ENCODE results near the gene TTC33.
A peak's percentile ranks its signal among the peaks of the same experiment; 100 is the strongest.

TTC33 gene

DNA sequence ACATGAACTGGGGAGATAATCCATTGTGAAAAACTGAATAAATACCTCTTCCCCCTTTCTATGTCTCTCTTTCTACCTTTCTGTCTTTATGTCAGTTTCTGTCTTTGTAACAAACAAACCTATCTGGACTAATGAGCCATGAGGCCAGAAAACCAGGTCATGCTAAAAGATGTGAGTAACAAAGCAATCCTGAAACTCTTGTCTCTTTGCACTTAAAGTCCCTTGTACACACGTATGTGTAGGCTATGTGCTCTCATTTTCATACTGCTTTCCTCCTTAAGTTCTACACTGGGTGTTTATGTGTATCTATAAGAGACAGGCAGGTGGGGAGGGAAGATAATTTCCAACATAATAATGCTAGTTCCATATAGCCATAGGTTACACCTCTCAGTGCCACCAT is 199.9 kb downstream of the TTC33 start:
- Histone ChIP-seq H3K79me2 (ENCODE audit: control insufficient read depth, insufficient read depth, low read length, poor library complexity) (no peaks in the 10 kb centered on the region), H3K14ac (ENCODE audit: low read length) (no peak overlapping the region), H2BK120ac (ENCODE audit: insufficient read depth, low read length, poor library complexity) (no peak overlapping the region), H3K4me3 (ENCODE audit: low read depth, low read length) (no peak overlapping the region), H2AFZ (ENCODE audit: insufficient read depth, low read length, poor library complexity) (no peak overlapping the region), H3K4ac (ENCODE audit: low read depth, low read length) (no peak overlapping the region), H4K8ac (ENCODE audit: low read depth, low read length) (no peak overlapping the region), H3K9ac (ENCODE audit: low read length) (no peak overlapping the region), H3K9me3 (ENCODE audit: insufficient read depth, low read depth, low read length) (no peaks in the 10 kb centered on the region), H3K4me1 (ENCODE audit: control insufficient read depth in 1 of 2, insufficient read depth in 2 of 2, low read length in 2 of 2) (peaks cover 0 to 2% of the 10 kb centered on the region in 2 experiments), H4K12ac (ENCODE audit: low read depth, low read length) (no peak overlapping the region), H4K91ac (ENCODE audit: low read depth, low read length) (no peak overlapping the region), H2BK12ac (ENCODE audit: low read length) (no peak overlapping the region), H2AK5ac (ENCODE audit: low read length) (no peak overlapping the region), H3K23ac (ENCODE audit: low read length) (no peak overlapping the region), H3K4me2 (ENCODE audit: low read length) (no peak overlapping the region), H3K27me3 (ENCODE audit: insufficient read depth, low read length) (no peaks in the 10 kb centered on the region), H3K36me3 (ENCODE audit: control insufficient read depth in 1 of 2, insufficient read depth in 2 of 2, low read length in 2 of 2) (no peaks in the 10 kb centered on the region), H3K18ac (ENCODE audit: low read length) (no peak overlapping the region), H3K79me1 (ENCODE audit: low read length) (no peaks in the 10 kb centered on the region), H2BK5ac (ENCODE audit: low read depth, low read length, poor library complexity) (no peak overlapping the region), H3K27ac (ENCODE audit: low read depth, low read length) (no peak overlapping the region)
- no peak for DNase-seq
- no CpG with 5 or more reads among the region's 1 CpG for WGBS (ENCODE audit: extremely low coverage, insufficient coverage, insufficient read length)

DNA sequence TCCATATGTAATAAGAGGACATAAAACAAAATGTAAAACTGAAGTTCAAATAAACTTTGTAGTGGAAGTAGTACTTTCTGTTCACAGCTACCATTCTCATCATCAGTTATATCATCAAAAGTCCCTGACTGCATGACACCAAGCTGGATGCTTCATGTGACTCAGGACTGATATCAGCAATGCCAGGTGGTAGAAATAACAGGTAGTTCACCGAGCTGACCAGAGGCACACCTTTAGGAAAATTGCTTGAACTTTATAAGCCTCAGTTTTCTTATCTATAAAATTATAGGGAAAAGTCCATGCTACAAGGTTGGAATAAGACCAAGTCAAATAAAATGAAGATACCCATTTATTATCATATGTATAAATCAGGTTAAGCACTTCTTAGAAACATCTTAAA is 200.9 kb downstream of the TTC33 start:
- Histone ChIP-seq H3K27me3 (ENCODE audit: insufficient read depth, low read length) (no peaks in the 10 kb centered on the region), H4K12ac (ENCODE audit: low read depth, low read length) (no peak overlapping the region), H3K23ac (ENCODE audit: low read length) (no peak overlapping the region), H2BK120ac (ENCODE audit: insufficient read depth, low read length, poor library complexity) (no peak overlapping the region), H4K91ac (ENCODE audit: low read depth, low read length) (no peak overlapping the region), H3K9me3 (ENCODE audit: insufficient read depth, low read depth, low read length) (no peaks in the 10 kb centered on the region), H3K4me1 (ENCODE audit: control insufficient read depth in 1 of 2, insufficient read depth in 2 of 2, low read length in 2 of 2) (peaks cover 0 to 2% of the 10 kb centered on the region in 2 experiments), H2BK12ac (ENCODE audit: low read length) (no peak overlapping the region), H4K8ac (ENCODE audit: low read depth, low read length) (no peak overlapping the region), H2BK5ac (ENCODE audit: low read depth, low read length, poor library complexity) (no peak overlapping the region), H3K4me3 (ENCODE audit: low read depth, low read length) (no peak overlapping the region), H3K18ac (ENCODE audit: low read length) (no peak overlapping the region), H3K79me2 (ENCODE audit: control insufficient read depth, insufficient read depth, low read length, poor library complexity) (no peaks in the 10 kb centered on the region), H3K36me3 (ENCODE audit: control insufficient read depth in 1 of 2, insufficient read depth in 2 of 2, low read length in 2 of 2) (no peaks in the 10 kb centered on the region), H3K14ac (ENCODE audit: low read length) (no peak overlapping the region), H3K79me1 (ENCODE audit: low read length) (no peaks in the 10 kb centered on the region), H3K4me2 (ENCODE audit: low read length) (no peak overlapping the region), H2AK5ac (ENCODE audit: low read length) (no peak overlapping the region), H2AFZ (ENCODE audit: insufficient read depth, low read length, poor library complexity) (no peak overlapping the region), H3K27ac (ENCODE audit: low read depth, low read length) (no peak overlapping the region), H3K9ac (ENCODE audit: low read length) (no peak overlapping the region), H3K4ac (ENCODE audit: low read depth, low read length) (no peak overlapping the region)
- no peak for DNase-seq
- WGBS (ENCODE audit: extremely low coverage, insufficient coverage, insufficient read length) = no CpG with 5 or more reads among the region's 1 CpG

DNA sequence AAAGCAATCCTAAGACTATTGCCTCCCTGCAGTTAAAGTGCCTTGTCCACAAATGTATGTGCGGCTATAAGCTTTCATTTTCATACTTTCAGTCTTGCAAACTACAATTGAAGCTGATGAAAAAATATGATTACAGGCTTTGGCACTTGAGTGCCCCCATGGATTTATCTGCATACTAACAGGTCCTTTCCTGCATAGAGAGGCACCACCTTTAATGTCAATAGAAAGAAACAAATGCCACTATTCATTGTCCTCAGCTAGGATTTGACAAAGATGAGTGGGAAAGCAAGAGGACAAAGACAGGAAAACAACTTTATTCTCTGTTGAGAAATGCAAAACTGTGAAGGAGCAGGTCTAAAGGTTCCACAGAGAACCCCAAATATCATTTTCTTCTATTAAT is 201.7 kb downstream of the TTC33 start:
- H3K79me1 ChIP-seq (ENCODE audit: low read length) = no peaks in the 10 kb centered on the region
- H3K9me3 ChIP-seq (ENCODE audit: insufficient read depth, low read depth, low read length) = no peaks in the 10 kb centered on the region
- no peaks in the 10 kb centered on the region for H3K27me3 ChIP-seq (ENCODE audit: insufficient read depth, low read length)
- no peak overlapping the region for H3K9ac ChIP-seq (ENCODE audit: low read length)
- no peak overlapping the region for H4K91ac ChIP-seq (ENCODE audit: low read depth, low read length)
- no peak overlapping the region for H3K23ac ChIP-seq (ENCODE audit: low read length)
- no peak overlapping the region for H4K8ac ChIP-seq (ENCODE audit: low read depth, low read length)
- H2AFZ ChIP-seq (ENCODE audit: insufficient read depth, low read length, poor library complexity) = no peak overlapping the region
- no peaks in the 10 kb centered on the region for H3K79me2 ChIP-seq (ENCODE audit: control insufficient read depth, insufficient read depth, low read length, poor library complexity)
- DNase-seq = no peak
- peaks cover 0 to 2% of the 10 kb centered on the region in 2 experiments for H3K4me1 ChIP-seq (ENCODE audit: control insufficient read depth in 1 of 2, insufficient read depth in 2 of 2, low read length in 2 of 2)
- no peak overlapping the region for H3K27ac ChIP-seq (ENCODE audit: low read depth, low read length)
- no peak overlapping the region for H3K18ac ChIP-seq (ENCODE audit: low read length)
- no peaks in the 10 kb centered on the region for H3K36me3 ChIP-seq (ENCODE audit: control insufficient read depth in 1 of 2, insufficient read depth in 2 of 2, low read length in 2 of 2)
- WGBS (ENCODE audit: extremely low coverage, insufficient coverage, insufficient read length) = no CpG with 5 or more reads among the region's 1 CpG
- no peak overlapping the region for H4K12ac ChIP-seq (ENCODE audit: low read depth, low read length)
- no peak overlapping the region for H3K4ac ChIP-seq (ENCODE audit: low read depth, low read length)
- no peak overlapping the region for H2BK5ac ChIP-seq (ENCODE audit: low read depth, low read length, poor library complexity)
- no peak overlapping the region for H2BK12ac ChIP-seq (ENCODE audit: low read length)
- no peak overlapping the region for H3K4me3 ChIP-seq (ENCODE audit: low read depth, low read length)
- no peak overlapping the region for H3K4me2 ChIP-seq (ENCODE audit: low read length)
- H2AK5ac ChIP-seq (ENCODE audit: low read length) = no peak overlapping the region
- H2BK120ac ChIP-seq (ENCODE audit: insufficient read depth, low read length, poor library complexity) = no peak overlapping the region
- no peak overlapping the region for H3K14ac ChIP-seq (ENCODE audit: low read length)

DNA sequence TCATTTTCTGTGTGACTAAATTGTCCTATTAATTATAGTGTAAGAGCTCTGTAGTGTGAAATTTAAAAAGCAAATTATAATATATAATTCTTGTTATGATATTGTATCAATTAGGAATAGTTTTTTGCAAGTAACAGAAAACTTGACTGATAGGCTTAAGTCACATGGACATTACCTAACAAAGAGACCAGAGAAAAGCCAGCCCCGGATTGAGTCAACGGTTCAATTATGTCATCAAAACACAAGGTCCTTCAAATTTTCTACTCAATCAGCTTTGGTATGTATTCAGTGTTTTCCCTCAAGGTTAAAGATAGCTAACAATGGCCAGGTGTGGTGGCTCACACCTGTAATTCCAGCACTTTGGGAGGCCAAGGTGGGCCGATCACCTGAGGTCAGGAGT is 202.8 kb downstream of the TTC33 start:
- Histone ChIP-seq H3K18ac (ENCODE audit: low read length) (no peak overlapping the region), H2BK12ac (ENCODE audit: low read length) (no peak overlapping the region), H3K79me1 (ENCODE audit: low read length) (no peaks in the 10 kb centered on the region), H3K9ac (ENCODE audit: low read length) (no peak overlapping the region), H3K4me2 (ENCODE audit: low read length) (no peak overlapping the region), H2AFZ (ENCODE audit: insufficient read depth, low read length, poor library complexity) (no peak overlapping the region), H3K36me3 (ENCODE audit: control insufficient read depth in 1 of 2, insufficient read depth in 2 of 2, low read length in 2 of 2) (no peaks in the 10 kb centered on the region), H3K4ac (ENCODE audit: low read depth, low read length) (no peak overlapping the region), H3K23ac (ENCODE audit: low read length) (no peak overlapping the region), H3K27me3 (ENCODE audit: insufficient read depth, low read length) (no peaks in the 10 kb centered on the region), H3K9me3 (ENCODE audit: insufficient read depth, low read depth, low read length) (no peaks in the 10 kb centered on the region), H4K12ac (ENCODE audit: low read depth, low read length) (no peak overlapping the region), H2AK5ac (ENCODE audit: low read length) (no peak overlapping the region), H2BK5ac (ENCODE audit: low read depth, low read length, poor library complexity) (no peak overlapping the region), H3K4me1 (ENCODE audit: control insufficient read depth in 1 of 2, insufficient read depth in 2 of 2, low read length in 2 of 2) (peaks cover 0 to 2% of the 10 kb centered on the region in 2 experiments), H4K91ac (ENCODE audit: low read depth, low read length) (no peak overlapping the region), H3K14ac (ENCODE audit: low read length) (no peak overlapping the region), H2BK120ac (ENCODE audit: insufficient read depth, low read length, poor library complexity) (no peak overlapping the region), H3K27ac (ENCODE audit: low read depth, low read length) (no peak overlapping the region), H3K79me2 (ENCODE audit: control insufficient read depth, insufficient read depth, low read length, poor library complexity) (no peaks in the 10 kb centered on the region), H4K8ac (ENCODE audit: low read depth, low read length) (no peak overlapping the region), H3K4me3 (ENCODE audit: low read depth, low read length) (no peak overlapping the region)
- WGBS (ENCODE audit: extremely low coverage, insufficient coverage, insufficient read length) = no CpG with 5 or more reads among the region's 3 CpGs
- DNase-seq = peak in 1 of 2 donors; percentile 11

Data from trophoblast cell (in vitro differentiated cells and primary cell).